Activated naive CD4-positive, alpha-beta T cell treated with Interleukin-2 at 50 U/mL for 16 hours (primary cell): ENCODE data around the gene ESYT3.
"Not testable (repeated sequence)": the region's sequence is repeated elsewhere in the genome, so short reads cannot be mapped to it uniquely, and the experiment has no call there.

Source experiments
- DNase-seq: peaks from one replicate; pipeline ENCODE4 v3.0.0-alpha.2; 2020

Gene ESYT3

GRCh38 chr3:138408751-138409570 is 25.5 kb upstream of the ESYT3 start:
- DNase-seq: no peak

- DNase-seq: no peak
Observed at GRCh38 chr3:138412821-138413551, 21.4 kb upstream of the ESYT3 start.

- not testable (repeated sequence) for DNase-seq
Observed at GRCh38 chr3:138416236-138416635, 18.2 kb upstream of the ESYT3 start.

- peak; percentile 62 for DNase-seq
Observed at GRCh38 chr3:138417559-138417982, 16.8 kb upstream of the ESYT3 start.

- no peak for DNase-seq
Observed at GRCh38 chr3:138418601-138419206, 15.7 kb upstream of the ESYT3 start.

GRCh38 chr3:138423316-138423715 is 11.1 kb upstream of the ESYT3 start:
- DNase-seq: no peak

- DNase-seq: no peak
Observed at GRCh38 chr3:138424323-138424722, 10.1 kb upstream of the ESYT3 start.

GRCh38 chr3:138426211-138426610 is 8.2 kb upstream of the ESYT3 start:
- no peak for DNase-seq

GRCh38 chr3:138426754-138427153 is 7.7 kb upstream of the ESYT3 start:
- not testable (repeated sequence) for DNase-seq

GRCh38 chr3:138429665-138430064 is 4.8 kb upstream of the ESYT3 start:
- no peak for DNase-seq

GRCh38 chr3:138432576-138433240 is 1.7 kb upstream of the ESYT3 start:
- no peak for DNase-seq

- DNase-seq: no peak
Observed at GRCh38 chr3:138433892-138434275, 532 bp upstream of the ESYT3 start.

- DNase-seq: no peak
Observed at GRCh38 chr3:138434875-138435772, 708 bp downstream of the ESYT3 start.

GRCh38 chr3:138435840-138436239 is 1.4 kb downstream of the ESYT3 start:
- DNase-seq: no peak

- DNase-seq: no peak
Observed at GRCh38 chr3:138437281-138437680, 2.9 kb downstream of the ESYT3 start.

- no peak for DNase-seq
Observed at GRCh38 chr3:138438896-138439295, 4.5 kb downstream of the ESYT3 start.

- DNase-seq: no peak
Observed at GRCh38 chr3:138439646-138440045, 5.2 kb downstream of the ESYT3 start.

GRCh38 chr3:138440121-138440521 is 5.7 kb downstream of the ESYT3 start:
- DNase-seq: no peak

GRCh38 chr3:138440596-138440995 is 6.2 kb downstream of the ESYT3 start:
- DNase-seq: no peak

GRCh38 chr3:138441256-138441655 is 6.8 kb downstream of the ESYT3 start:
- no peak for DNase-seq

- DNase-seq: no peak
Observed at GRCh38 chr3:138441742-138442141, 7.3 kb downstream of the ESYT3 start.

- no peak for DNase-seq
Observed at GRCh38 chr3:138442433-138442832, 8.0 kb downstream of the ESYT3 start.
